Measurements from ENCODE around the gene MYO5C. TPM values are rescaled to one million over a fixed set of nuclear protein-coding genes. Genes with fewer than 3 reads are reported as not detected.
"Not testable (repeated sequence)": the region's sequence is repeated elsewhere in the genome, so short reads cannot be mapped to it uniquely, and the experiment has no call there.

Gene MYO5C
- total RNA-seq, 4 donors from 2014 or later, result 3.7 to 12.4 (median 7.6) TPM

- WGBS, result 82% methylated on average over 12 of the region's 20 CpGs
- intact Hi-C loops (cut with DNase I), result no loop called here
- H3K36me3 ChIP-seq, result peaks cover 0 to 25% (median 11%) of the 10 kb centered on the region in 4 donors
Observed at GRCh38 chr15:52243697-52244555, 51.7 kb downstream of the MYO5C start.

DNA sequence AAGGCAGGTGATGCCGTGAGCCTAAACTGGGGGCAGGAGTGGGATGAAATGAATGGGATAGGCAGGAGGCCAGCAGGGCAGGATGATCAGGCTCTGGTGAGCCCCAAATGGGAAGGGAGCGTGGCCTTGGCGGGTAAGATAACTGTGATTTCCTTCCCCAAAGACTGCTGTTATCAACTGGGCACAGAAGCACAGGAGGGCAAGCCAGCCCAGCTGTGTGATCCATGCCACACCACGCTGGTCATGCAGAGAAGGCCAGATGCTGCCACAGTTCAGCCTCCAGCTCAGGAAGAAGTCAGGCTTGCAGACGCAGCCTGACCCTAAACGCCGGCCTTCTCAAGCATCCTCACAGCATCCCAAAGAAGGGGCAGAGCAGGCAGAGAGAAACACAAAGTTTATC lies 52.3 kb downstream of the MYO5C start:
- no peaks in the 10 kb centered on the region for H3K9me3 ChIP-seq
- H3K36me3 ChIP-seq, result peaks cover 0 to 25% (median 11%) of the 10 kb centered on the region in 4 donors
- H3K4me3 ChIP-seq, result no peak overlapping the region
- no peak for DNase-seq (ENCODE audit: extremely low spot score)
- no peaks in the 10 kb centered on the region for H3K27me3 ChIP-seq
- H3K27ac ChIP-seq (replicated peaks in 1 of 4), result no peak overlapping the region
- TF ChIP-seq POLR2A (IDR thresholded peaks at IDR 0.05; ENCODE audit: low read depth) (no peak), EP300 (IDR thresholded peaks at IDR 0.05) (no peak), POLR2AphosphoS5 (IDR thresholded peaks at IDR 0.05) (no peak)
- TF ChIP-seq, protein P1, sequence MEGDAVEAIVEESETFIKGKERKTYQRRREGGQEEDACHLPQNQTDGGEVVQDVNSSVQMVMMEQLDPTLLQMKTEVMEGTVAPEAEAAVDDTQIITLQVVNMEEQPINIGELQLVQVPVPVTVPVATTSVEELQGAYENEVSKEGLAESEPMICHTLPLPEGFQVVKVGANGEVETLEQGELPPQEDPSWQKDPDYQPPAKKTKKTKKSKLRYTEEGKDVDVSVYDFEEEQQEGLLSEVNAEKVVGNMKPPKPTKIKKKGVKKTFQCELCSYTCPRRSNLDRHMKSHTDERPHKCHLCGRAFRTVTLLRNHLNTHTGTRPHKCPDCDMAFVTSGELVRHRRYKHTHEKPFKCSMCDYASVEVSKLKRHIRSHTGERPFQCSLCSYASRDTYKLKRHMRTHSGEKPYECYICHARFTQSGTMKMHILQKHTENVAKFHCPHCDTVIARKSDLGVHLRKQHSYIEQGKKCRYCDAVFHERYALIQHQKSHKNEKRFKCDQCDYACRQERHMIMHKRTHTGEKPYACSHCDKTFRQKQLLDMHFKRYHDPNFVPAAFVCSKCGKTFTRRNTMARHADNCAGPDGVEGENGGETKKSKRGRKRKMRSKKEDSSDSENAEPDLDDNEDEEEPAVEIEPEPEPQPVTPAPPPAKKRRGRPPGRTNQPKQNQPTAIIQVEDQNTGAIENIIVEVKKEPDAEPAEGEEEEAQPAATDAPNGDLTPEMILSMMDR (IDR thresholded peaks at IDR 0.05), result no peak
- 98% methylated on average over 3 of the region's 7 CpGs for WGBS
- intact Hi-C loops (cut with DNase I), result no loop called here
- H3K4me1 ChIP-seq, result no peaks in the 10 kb centered on the region

More at GRCh38 chr15:52243697-52244555, 51.7 kb downstream of the MYO5C start:
- H3K9me3 ChIP-seq, result no peaks in the 10 kb centered on the region
- no peak overlapping the region for H3K27ac ChIP-seq (replicated peaks in 1 of 4)
- DNase-seq (ENCODE audit: extremely low spot score), result no peak
- TF ChIP-seq POLR2A (IDR thresholded peaks at IDR 0.05; ENCODE audit: low read depth), result no peak
- no peak for TF ChIP-seq EP300 (IDR thresholded peaks at IDR 0.05)
- no peaks in the 10 kb centered on the region for H3K4me1 ChIP-seq
- no peak overlapping the region for H3K4me3 ChIP-seq
- no peaks in the 10 kb centered on the region for H3K27me3 ChIP-seq

DNA sequence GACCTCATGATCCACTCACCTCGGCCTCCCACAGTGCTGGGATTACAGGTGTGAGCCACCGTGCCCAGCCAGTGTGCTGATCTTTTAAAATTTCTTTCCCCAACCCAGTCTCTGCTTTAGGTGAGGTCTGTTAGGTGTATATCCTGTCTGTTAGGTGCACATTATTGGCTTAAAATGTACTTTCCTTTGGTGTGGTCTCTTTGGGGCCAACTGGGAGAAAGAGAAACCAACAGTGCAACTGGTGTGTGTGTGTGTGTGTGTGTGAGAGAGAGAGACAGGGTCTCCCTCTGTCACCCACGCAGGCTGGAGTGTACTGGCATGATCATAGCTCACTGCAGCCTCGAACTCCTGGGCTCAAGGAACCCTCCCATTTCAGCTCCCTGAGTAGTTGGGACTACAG lies 54.1 kb downstream of the MYO5C start:
- TF ChIP-seq EP300 (IDR thresholded peaks at IDR 0.05) (no peak), POLR2A (IDR thresholded peaks at IDR 0.05; ENCODE audit: low read depth) (no peak), POLR2AphosphoS5 (IDR thresholded peaks at IDR 0.05) (no peak)
- TF ChIP-seq, protein P1 (IDR thresholded peaks at IDR 0.05), result no peak
- no peaks in the 10 kb centered on the region for H3K9me3 ChIP-seq
- H3K4me3 ChIP-seq, result no peak overlapping the region
- WGBS, result 96% methylated on average over 4 of the region's 4 CpGs
- peaks cover 0 to 19% (median 8%) of the 10 kb centered on the region in 4 donors for H3K36me3 ChIP-seq
- intact Hi-C loops (cut with DNase I), result no loop called here
- H3K27ac ChIP-seq (replicated peaks in 1 of 4), result no peak overlapping the region
- no peak for DNase-seq (ENCODE audit: extremely low spot score)
- H3K27me3 ChIP-seq, result no peaks in the 10 kb centered on the region
- H3K4me1 ChIP-seq, result no peaks in the 10 kb centered on the region

- intact Hi-C loops (cut with DNase I), result no loop called here
- Histone ChIP-seq H3K36me3 (peaks cover 0 to 19% (median 7%) of the 10 kb centered on the region in 4 donors), H3K27me3 (no peaks in the 10 kb centered on the region), H3K27ac (replicated peaks in 1 of 4) (no peak overlapping the region), H3K4me3 (no peak overlapping the region), H3K4me1 (no peaks in the 10 kb centered on the region), H3K9me3 (no peaks in the 10 kb centered on the region)
- 97% methylated on average over 3 of the region's 3 CpGs for WGBS
- no peak for DNase-seq (ENCODE audit: extremely low spot score)
- TF ChIP-seq EP300 (IDR thresholded peaks at IDR 0.05), result no peak
Observed at GRCh38 chr15:52240166-52240565, 55.4 kb downstream of the MYO5C start.

GRCh38 chr15:52238989-52239525 lies 56.5 kb downstream of the MYO5C start:
- intact Hi-C loops (cut with DNase I); H3K27ac ChIP-seq (replicated peaks in 1 of 4); H3K4me1 ChIP-seq; H3K4me3 ChIP-seq; H3K27me3 ChIP-seq; H3K9me3 ChIP-seq; DNase-seq (ENCODE audit: extremely low spot score): not testable (repeated sequence)
- WGBS, result 96% methylated on average over 13 of the region's 13 CpGs
- peaks cover 0 to 14% (median 2%) of the 10 kb centered on the region in 4 donors for H3K36me3 ChIP-seq

GRCh38 chr15:52238149-52238548 lies 57.5 kb downstream of the MYO5C start:
- DNase-seq (ENCODE audit: extremely low spot score), result no peak
- no peaks in the 10 kb centered on the region for H3K27me3 ChIP-seq
- H3K9me3 ChIP-seq, result no peaks in the 10 kb centered on the region
- intact Hi-C loops (cut with DNase I), result no loop called here
- no peak for TF ChIP-seq POLR2A (IDR thresholded peaks at IDR 0.05; ENCODE audit: low read depth)
- no peak for TF ChIP-seq POLR2AphosphoS5 (IDR thresholded peaks at IDR 0.05)
- TF ChIP-seq, protein P1 (IDR thresholded peaks at IDR 0.05), result no peak
- no peak for TF ChIP-seq EP300 (IDR thresholded peaks at IDR 0.05)
- no peak overlapping the region for H3K4me3 ChIP-seq
- H3K4me1 ChIP-seq, result peaks cover 0 to 4% (median 0%) of the 10 kb centered on the region in 4 donors
- no peak overlapping the region for H3K27ac ChIP-seq (replicated peaks in 1 of 4)
- 96% methylated on average over 3 of the region's 3 CpGs for WGBS
- H3K36me3 ChIP-seq, result peaks cover 0 to 8% (median 0%) of the 10 kb centered on the region in 4 donors
